Measurements from ENCODE around the gene SULT1E1.

The SULT1E1 gene

GRCh38 chr4:69813628-69814027 lies 46.3 kb downstream of the SULT1E1 start:
- no peak overlapping the region for H3K4me3 ChIP-seq (ENCODE audit: low read length)
- TF ChIP-seq CTCF (conservative IDR thresholded peaks at IDR 0.05; ENCODE audit: low read length): no peak
- no peak for DNase-seq (ENCODE audit: low read depth)

DNA sequence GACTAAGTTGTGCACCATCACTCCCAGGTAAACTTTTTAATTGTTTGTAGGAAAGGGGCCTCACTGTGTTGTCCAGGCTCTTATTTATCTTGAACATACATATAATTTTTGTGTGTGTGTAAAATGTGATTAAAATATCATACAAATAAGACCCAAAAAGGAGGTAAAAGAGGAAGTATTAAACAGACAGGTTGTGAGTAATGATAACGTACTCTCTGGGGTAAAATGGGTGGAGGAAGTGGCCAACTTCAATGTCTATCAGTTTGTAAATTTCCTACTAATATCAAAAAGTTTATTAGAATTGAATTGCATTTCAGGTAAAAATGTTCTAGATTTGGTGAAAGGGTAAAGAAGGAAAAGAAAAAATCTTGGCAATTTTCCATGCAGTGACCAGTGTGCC lies 48.8 kb downstream of the SULT1E1 start:
- TF ChIP-seq CTCF (conservative IDR thresholded peaks at IDR 0.05; ENCODE audit: low read length): no peak
- H3K4me3 ChIP-seq (ENCODE audit: low read length): no peak overlapping the region
- no peak for DNase-seq (ENCODE audit: low read depth)

- DNase-seq (ENCODE audit: low read depth): peak; percentile 73
- H3K4me3 ChIP-seq (ENCODE audit: low read length): no peak overlapping the region
- TF ChIP-seq CTCF (conservative IDR thresholded peaks at IDR 0.05; ENCODE audit: low read length): no peak; the same call in 1 of the 2 replicates
Measured at GRCh38 chr4:69800599-69800998, 59.3 kb downstream of the SULT1E1 start.

DNA sequence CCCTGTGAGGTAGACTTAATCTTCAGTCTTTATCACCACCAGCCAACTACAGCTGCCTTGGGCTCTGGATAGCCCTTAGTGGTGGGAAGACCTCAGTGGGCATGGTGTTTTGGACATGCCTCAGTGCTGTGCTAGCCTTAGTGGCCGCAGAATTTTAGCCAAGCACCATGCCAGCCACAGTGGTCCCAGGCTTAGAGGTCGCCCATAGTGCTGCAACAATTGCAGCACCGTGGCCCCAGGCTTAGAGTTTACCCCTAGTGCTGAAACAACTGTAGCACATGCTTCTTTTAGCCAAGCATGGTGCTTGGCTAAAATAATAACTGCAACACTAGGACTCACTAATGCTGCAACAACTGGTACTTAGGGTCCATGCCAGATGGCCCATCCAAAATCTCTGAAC lies 60.6 kb downstream of the SULT1E1 start:
- H3K4me3 ChIP-seq (ENCODE audit: low read length): no peak overlapping the region
- TF ChIP-seq CTCF (conservative IDR thresholded peaks at IDR 0.05; ENCODE audit: low read length): no peak
- no peak for DNase-seq (ENCODE audit: low read depth)

DNA sequence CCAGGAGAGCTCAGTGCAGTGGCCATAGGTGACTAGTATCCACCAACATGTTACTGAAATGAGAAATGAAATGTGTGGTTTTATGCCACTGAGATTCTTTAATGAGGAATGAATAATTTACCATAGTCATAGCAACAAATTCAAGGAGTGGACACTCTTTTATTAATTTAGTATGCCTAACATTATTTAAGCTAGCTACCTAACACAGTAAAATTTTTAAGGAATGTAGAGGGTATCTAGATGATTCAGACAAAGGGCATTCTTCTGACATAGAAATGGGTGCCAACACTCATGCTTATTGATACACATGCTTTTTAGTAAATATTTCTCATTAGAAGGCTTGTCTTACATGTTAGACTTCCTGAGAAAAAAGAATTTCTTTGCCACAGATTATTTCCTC lies 66.2 kb downstream of the SULT1E1 start:
- peak; percentile 35 for DNase-seq (ENCODE audit: low read depth)
- no peak overlapping the region for H3K4me3 ChIP-seq (ENCODE audit: low read length)
- TF ChIP-seq CTCF (conservative IDR thresholded peaks at IDR 0.05; ENCODE audit: low read length): no peak
